Mucosa of descending colon (tissue), 3 donors: Measurements from ENCODE around the gene VPS54. TPM values are rescaled to one million over a fixed set of nuclear protein-coding genes. Genes with fewer than 3 reads are reported as not detected.

Source experiments
- ATAC-seq: fragments of 200-7000 bp; cut with Tn5 transposase; one replicate; pipeline ENCODE4 v1.9.1; 2020; ENCODE audit warnings: mild to moderate bottlenecking, moderate library complexity
- DNase-seq, 3 donors: peaks; one replicate each; pipeline ENCODE4 v3.0.0-alpha.2; 2020
- H3K36me3 ChIP-seq: fragments of 200-600 bp; one replicate; pipeline ENCODE4 v1.8.0; 2021; ENCODE audit warnings: low read depth, mild to moderate bottlenecking
- H3K4me1 ChIP-seq: fragments of 200-600 bp; one replicate; pipeline ENCODE4 v1.8.0; 2021; ENCODE audit warnings: low read depth, mild to moderate bottlenecking
- H3K4me3 ChIP-seq: fragments of 200-600 bp; one replicate; pipeline ENCODE4 v1.8.0; 2021; ENCODE audit warnings: mild to moderate bottlenecking
- H3K9me3 ChIP-seq: fragments of 200-600 bp; one replicate; pipeline ENCODE4 v1.8.0; 2021; ENCODE audit warnings: mild to moderate bottlenecking
- intact Hi-C, 2 donors: fragments of 100-400 bp; cut with DNase I in 1 of 2; cut with micrococcal nuclease in 1 of 2; formaldehyde crosslinking; loops; one replicate each; pipeline versions ENCODE4 v1.11.0 to v1.11.1; 2022; cut with DNase I, micrococcal nuclease
- total RNA-seq, 3 donors: library from RNA; stranded (reverse); fragmentation: NEBNext Ultra II Directional in 2 of 3; extraction: Animal tissue kit (Norgen Biotek cat#: 25700) in 2 of 3; gene quantifications; one replicate each; pipeline versions ENCODE4 v1.2.1 to v1.2.4, GENCODE V29; 2021 to 2023
- TF ChIP-seq, protein P1 (sequence below): fragments of 200-600 bp; IDR thresholded peaks from one replicate; pipeline ENCODE4 v1.8.0; 2022; ENCODE audit warnings: antibody characterized with exemption, mild to moderate bottlenecking
- donor health status: DM: no; HTN: no; CAD: no; lungs with moderate emphysema.
- donor health status: DM: no; HTN: no; CAD: no.
- donor health status: DM: no; HTN: yes; CAD: no.

VPS54 gene
- total RNA-seq, 3 donors from 2014 or later = 18.1 to 25.7 (median 21.9) TPM

DNA sequence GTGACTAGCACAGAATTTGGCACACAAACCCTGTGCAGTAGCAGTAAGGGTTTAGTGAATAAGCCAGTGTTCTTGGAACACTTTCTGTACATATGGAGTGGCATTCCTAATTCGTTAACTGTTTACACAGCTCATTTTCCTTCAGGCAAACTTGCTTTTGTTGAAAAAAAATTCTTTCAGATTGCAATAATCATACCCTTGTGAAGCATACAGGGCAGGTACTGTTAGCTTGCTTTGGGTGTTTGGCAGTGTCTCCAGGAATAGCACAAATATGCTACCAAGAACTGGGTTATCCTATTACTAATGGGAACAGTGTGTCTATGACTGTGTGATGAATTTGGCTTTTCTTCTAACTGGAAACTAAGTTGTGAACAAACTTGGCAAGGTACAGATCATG is 144.1 kb downstream of the VPS54 start:
- Histone ChIP-seq H3K9me3 (no peaks in the 10 kb centered on the region), H3K4me1 (no peaks in the 10 kb centered on the region), H3K4me3 (no peak overlapping the region), H3K36me3 (no peaks in the 10 kb centered on the region)
- intact Hi-C loops = no loop called here
- no peak for DNase-seq
- TF ChIP-seq, protein P1, sequence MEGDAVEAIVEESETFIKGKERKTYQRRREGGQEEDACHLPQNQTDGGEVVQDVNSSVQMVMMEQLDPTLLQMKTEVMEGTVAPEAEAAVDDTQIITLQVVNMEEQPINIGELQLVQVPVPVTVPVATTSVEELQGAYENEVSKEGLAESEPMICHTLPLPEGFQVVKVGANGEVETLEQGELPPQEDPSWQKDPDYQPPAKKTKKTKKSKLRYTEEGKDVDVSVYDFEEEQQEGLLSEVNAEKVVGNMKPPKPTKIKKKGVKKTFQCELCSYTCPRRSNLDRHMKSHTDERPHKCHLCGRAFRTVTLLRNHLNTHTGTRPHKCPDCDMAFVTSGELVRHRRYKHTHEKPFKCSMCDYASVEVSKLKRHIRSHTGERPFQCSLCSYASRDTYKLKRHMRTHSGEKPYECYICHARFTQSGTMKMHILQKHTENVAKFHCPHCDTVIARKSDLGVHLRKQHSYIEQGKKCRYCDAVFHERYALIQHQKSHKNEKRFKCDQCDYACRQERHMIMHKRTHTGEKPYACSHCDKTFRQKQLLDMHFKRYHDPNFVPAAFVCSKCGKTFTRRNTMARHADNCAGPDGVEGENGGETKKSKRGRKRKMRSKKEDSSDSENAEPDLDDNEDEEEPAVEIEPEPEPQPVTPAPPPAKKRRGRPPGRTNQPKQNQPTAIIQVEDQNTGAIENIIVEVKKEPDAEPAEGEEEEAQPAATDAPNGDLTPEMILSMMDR = no peak
- no peak for ATAC-seq

DNA sequence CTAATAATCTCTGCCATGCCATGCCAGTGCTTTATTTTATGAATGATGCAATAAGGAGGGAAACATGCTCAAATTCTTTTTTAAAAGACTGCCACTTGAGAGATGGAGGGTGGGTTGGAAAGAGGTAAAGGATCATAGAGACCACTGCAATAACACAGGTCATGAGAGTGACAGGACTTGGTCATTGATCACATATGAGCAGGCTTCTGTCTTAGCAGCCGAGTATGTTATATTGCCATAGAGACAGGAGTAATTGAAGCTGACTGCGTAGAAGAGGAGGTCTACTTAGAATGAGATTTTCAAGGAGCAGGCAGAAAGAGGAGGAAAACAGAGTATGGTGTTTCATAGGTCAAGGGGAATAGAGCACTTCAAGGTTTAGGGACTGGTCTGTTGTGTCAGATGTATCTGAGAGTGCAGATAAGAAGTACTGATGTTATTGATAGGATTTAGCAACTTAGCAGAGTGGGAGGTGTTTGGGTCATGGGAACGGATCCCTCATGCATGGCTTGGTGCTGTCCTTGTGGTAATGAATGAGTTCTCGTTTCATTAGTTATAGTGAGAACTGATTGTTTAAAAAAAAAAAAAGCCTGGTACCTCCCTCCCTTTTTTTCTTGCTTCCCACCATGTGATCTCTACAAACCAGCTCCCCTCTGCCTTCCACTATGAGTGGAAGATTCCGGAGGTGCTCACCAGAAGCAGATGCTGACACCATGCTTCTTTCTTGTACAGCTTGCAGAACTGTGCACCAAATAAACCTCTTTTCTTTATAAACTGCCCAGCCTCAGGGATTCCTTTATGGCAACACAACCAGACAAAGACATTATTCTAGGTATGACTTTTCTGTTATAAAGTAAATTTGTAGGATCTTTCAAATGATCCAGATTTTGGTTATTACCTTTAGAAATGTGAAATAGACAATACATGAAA is 144.8 kb downstream of the VPS54 start:
- TF ChIP-seq, protein P1 = no peak
- Histone ChIP-seq H3K4me1 (no peaks in the 10 kb centered on the region), H3K36me3 (no peaks in the 10 kb centered on the region), H3K9me3 (no peaks in the 10 kb centered on the region), H3K4me3 (no peak overlapping the region)
- intact Hi-C loops = no loop called here
- ATAC-seq (no peak), DNase-seq (no peak)

- TF ChIP-seq, protein P1 = no peak
- Histone ChIP-seq H3K4me1 (no peaks in the 10 kb centered on the region), H3K9me3 (no peaks in the 10 kb centered on the region), H3K36me3 (no peaks in the 10 kb centered on the region), H3K4me3 (no peak overlapping the region)
- no peak for DNase-seq
- ATAC-seq = no peak
- intact Hi-C loops = no loop called here
Measured at GRCh38 chr2:63872571-63873328, 146.5 kb downstream of the VPS54 start.

DNA sequence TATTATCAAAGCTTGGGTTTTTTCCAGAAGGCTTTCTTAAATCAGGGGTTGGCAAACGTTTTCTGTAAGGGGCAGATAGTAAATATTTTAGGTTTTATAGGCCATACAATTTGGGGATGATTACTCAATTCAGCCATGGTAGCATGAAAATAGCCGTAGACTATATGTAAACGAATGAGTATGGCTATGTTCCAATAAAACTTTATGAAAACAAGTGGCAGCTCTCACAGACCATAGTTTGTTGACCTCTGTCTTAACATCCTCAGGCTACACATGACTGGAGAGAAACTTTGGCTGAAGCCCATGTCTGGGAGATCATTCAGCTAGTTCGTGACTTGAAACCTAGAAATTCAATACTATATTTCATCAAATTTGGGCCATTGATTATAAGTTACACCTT is 147.4 kb downstream of the VPS54 start:
- TF ChIP-seq, protein P1 = no peak
- DNase-seq = no peak
- Histone ChIP-seq H3K4me3 (no peak overlapping the region), H3K9me3 (no peaks in the 10 kb centered on the region), H3K4me1 (no peaks in the 10 kb centered on the region), H3K36me3 (no peaks in the 10 kb centered on the region)
- intact Hi-C loops = no loop called here
- no peak for ATAC-seq

DNA sequence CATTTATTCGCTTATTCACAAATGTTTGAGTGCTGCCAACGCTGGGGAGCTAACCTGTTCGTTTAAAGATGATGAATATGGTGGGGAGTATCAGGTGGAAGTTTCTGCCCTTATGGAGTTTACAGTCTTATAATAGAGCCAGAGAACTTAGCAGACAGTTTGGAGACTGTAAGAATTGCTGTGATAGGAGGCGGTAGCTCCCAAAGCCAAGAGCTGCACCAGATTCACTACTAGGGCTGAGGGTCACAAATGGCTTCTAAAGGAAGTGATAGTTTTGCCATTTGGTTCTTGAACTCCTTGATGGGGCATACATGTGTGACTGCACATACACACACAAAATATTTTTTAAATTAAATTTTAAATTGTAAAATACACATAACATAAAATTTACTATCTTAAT is 148.5 kb downstream of the VPS54 start:
- no peaks in the 10 kb centered on the region for H3K36me3 ChIP-seq
- H3K4me1 ChIP-seq = no peaks in the 10 kb centered on the region
- intact Hi-C loops = no loop called here
- TF ChIP-seq, protein P1 = no peak
- no peaks in the 10 kb centered on the region for H3K9me3 ChIP-seq
- ATAC-seq (no peak), DNase-seq (no peak)
- H3K4me3 ChIP-seq = no peak overlapping the region
